HG03520 (cell line): ENCODE results near the gene ARHGEF40.

Source experiments
- ATAC-seq: cut with Tn5 transposase; IDR thresholded peaks from one replicate; pipeline ENCODE4 v1.9.1; 2021; ENCODE audit warnings: mild to moderate bottlenecking, moderate library complexity; ENCODE audit not compliant: unreplicated experiment

The ARHGEF40 gene

GRCh38 chr14:21109377-21110138 lies 39.5 kb downstream of the ARHGEF40 start:
- no peak for ATAC-seq

- ATAC-seq, result no peak
Measured at GRCh38 chr14:21112255-21112654, 42.2 kb downstream of the ARHGEF40 start.

DNA sequence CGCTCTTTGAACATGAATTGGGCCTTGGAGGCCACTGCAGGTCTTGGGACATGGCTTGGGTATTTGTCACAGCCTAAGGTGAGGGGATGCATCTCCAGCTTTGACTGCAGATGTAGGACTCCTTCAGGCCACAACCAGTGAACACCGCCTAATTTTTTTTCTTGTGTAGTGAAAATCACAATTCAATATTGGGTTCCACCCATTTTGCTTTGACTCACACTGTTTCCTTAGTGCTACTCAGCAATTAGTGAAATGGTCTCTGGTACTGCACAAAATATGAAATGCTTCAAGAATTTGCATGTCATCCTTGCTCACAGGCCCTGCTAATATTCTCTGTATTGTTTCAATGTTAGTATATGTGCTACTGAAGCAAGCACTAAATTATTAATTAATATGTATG lies 43.3 kb downstream of the ARHGEF40 start:
- ATAC-seq, result no peak

- no peak for ATAC-seq
Measured at GRCh38 chr14:21118933-21119332, 48.8 kb downstream of the ARHGEF40 start.

DNA sequence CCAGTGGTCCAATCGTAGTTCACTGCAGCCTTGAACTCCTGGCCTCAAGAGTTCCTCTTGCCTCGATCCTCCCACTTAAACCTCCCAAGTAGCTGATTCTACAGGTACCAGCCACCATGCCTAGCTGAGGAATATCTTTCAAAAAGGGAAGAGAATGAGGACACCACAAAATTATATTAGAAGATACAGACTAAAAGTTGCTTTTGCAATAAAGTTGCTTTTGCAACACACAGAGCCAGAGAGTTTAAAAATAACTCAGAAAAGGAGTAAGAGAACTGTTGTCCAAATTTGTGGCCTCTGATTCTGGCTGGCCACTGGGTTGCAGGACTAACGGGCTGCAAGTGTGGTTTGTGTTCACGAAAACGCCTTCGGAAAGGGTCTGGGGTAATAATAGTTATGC lies 50.6 kb downstream of the ARHGEF40 start:
- ATAC-seq, result no peak

DNA sequence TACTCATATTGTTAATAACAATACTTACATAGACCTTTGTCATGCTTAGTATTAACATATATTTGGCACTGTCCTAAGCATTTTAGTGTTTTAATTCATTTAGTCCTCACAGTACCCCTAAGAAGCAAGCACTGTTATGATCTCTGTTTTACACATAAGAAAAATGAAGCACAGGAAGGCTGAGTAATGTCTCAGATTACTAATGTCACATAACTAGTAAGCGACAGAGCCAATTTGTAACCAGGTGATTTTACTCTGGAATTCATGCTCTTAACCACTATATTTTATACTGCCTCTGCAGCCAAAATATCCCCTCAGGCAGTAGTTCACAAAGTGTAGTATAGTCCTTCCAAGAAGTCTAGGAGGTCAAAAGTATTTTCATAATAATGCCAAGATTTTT lies 51.0 kb downstream of the ARHGEF40 start:
- ATAC-seq, result no peak

- no peak for ATAC-seq
Measured at GRCh38 chr14:21123429-21123828, 53.3 kb downstream of the ARHGEF40 start.

- ATAC-seq, result no peak
Measured at GRCh38 chr14:21133901-21134300, 63.8 kb downstream of the ARHGEF40 start.

GRCh38 chr14:21136024-21136423 lies 65.9 kb downstream of the ARHGEF40 start:
- no peak for ATAC-seq
